Brain microvascular endothelial cell (primary cell): Measurements from ENCODE around the gene RHBDL3.
A peak's percentile ranks its signal among the peaks of the same experiment; 100 is the strongest.
"Not testable (repeated sequence)": the region's sequence is repeated elsewhere in the genome, so short reads cannot be mapped to it uniquely, and the experiment has no call there.

ENCODE experiments used
- DNase-seq: peaks from one replicate; pipeline ENCODE4 v3.0.0-alpha.2; 2020
- H3K27ac ChIP-seq: fragments of 250-450 bp; sonication (Bioruptor Pico); 2 replicates; pipeline ENCODE4 v1.5.1; 2020; ENCODE audit warnings: mild to moderate bottlenecking, moderate library complexity
- H3K27me3 ChIP-seq: fragments of 250-450 bp; sonication (Bioruptor Pico); replicated peaks from 2 replicates; pipeline ENCODE4 v1.5.1; 2020; ENCODE audit warnings: mild to moderate bottlenecking
- H3K36me3 ChIP-seq: fragments of 250-450 bp; sonication (Bioruptor Pico); replicated peaks from 2 replicates; pipeline ENCODE4 v1.5.1; 2020; ENCODE audit warnings: mild to moderate bottlenecking
- H3K4me3 ChIP-seq: 2 replicates; pipeline ENCODE4 v1.5.1; 2011; ENCODE audit warnings: low read depth, mild to moderate bottlenecking, control low read depth, low read length, moderate library complexity
- CTCF ChIP-seq: IDR thresholded peaks from 2 replicates; pipeline ENCODE4 v1.5.1; 2011; ENCODE audit warnings: low read depth, mild to moderate bottlenecking, moderate library complexity, low read length, control low read depth, inconsistent platforms; ENCODE audit errors: missing control alignments
- in situ Hi-C: cut with HindIII; loops from 2 replicates; pipeline ENCODE4 v1.10.0; 2017; ENCODE audit warnings: low sequenced_read_pairs, low pct_ligation_motif_present

RHBDL3 gene

GRCh38 chr17:32314636-32315035 is 49.0 kb downstream of the RHBDL3 start:
- H3K27me3 ChIP-seq, result no peaks in the 10 kb centered on the region
- H3K27ac ChIP-seq, result no peak overlapping the region
- no peak for DNase-seq
- H3K4me3 ChIP-seq, result no peak overlapping the region
- no peaks in the 10 kb centered on the region for H3K36me3 ChIP-seq
- no peak for TF ChIP-seq CTCF
- in situ Hi-C loops, result no loop called here

GRCh38 chr17:32315171-32315570 is 49.5 kb downstream of the RHBDL3 start:
- Histone ChIP-seq H3K27ac (no peak overlapping the region), H3K36me3 (no peaks in the 10 kb centered on the region), H3K27me3 (no peaks in the 10 kb centered on the region), H3K4me3 (no peak overlapping the region)
- in situ Hi-C loops, result no loop called here
- no peak for DNase-seq
- TF ChIP-seq CTCF, result no peak

- H3K27me3 ChIP-seq, H3K27ac ChIP-seq, in situ Hi-C loops, H3K4me3 ChIP-seq, H3K36me3 ChIP-seq, DNase-seq: not testable (repeated sequence)
These were observed 51.0 kb downstream of the RHBDL3 start for GRCh38 chr17:32316653-32317052.

GRCh38 chr17:32317353-32317752 is 51.7 kb downstream of the RHBDL3 start:
- H3K36me3 ChIP-seq, result no peaks in the 10 kb centered on the region
- no peak overlapping the region for H3K4me3 ChIP-seq
- DNase-seq, result no peak
- no peak for TF ChIP-seq CTCF
- in situ Hi-C loops, result no loop called here
- H3K27me3 ChIP-seq, result no peaks in the 10 kb centered on the region
- H3K27ac ChIP-seq, result no peak overlapping the region

GRCh38 chr17:32318071-32318470 is 52.4 kb downstream of the RHBDL3 start:
- in situ Hi-C loops, result no loop called here
- Histone ChIP-seq H3K27me3 (no peaks in the 10 kb centered on the region), H3K4me3 (no peak overlapping the region), H3K27ac (no peak overlapping the region), H3K36me3 (no peaks in the 10 kb centered on the region)
- DNase-seq, result no peak
- TF ChIP-seq CTCF, result no peak

GRCh38 chr17:32319548-32319905 is 53.9 kb downstream of the RHBDL3 start:
- in situ Hi-C loops, result no loop called here
- no peak overlapping the region for H3K27ac ChIP-seq
- peak; percentile 99 for TF ChIP-seq CTCF
- no peak overlapping the region for H3K4me3 ChIP-seq
- no peaks in the 10 kb centered on the region for H3K27me3 ChIP-seq
- H3K36me3 ChIP-seq, result no peaks in the 10 kb centered on the region
- peak; percentile 54 for DNase-seq

- H3K4me3 ChIP-seq, DNase-seq, H3K27ac ChIP-seq, H3K27me3 ChIP-seq, H3K36me3 ChIP-seq, in situ Hi-C loops: not testable (repeated sequence)
These were observed 54.4 kb downstream of the RHBDL3 start for GRCh38 chr17:32320080-32320479.
